ENCODE data around the gene CDCA8.

- no peak for TF ChIP-seq PHF20 (CRISPR knock-in tag; IDR thresholded peaks at IDR 0.05)
- no peak for TF ChIP-seq ZNF737 (CRISPR knock-in tag; IDR thresholded peaks at IDR 0.05; ENCODE audit: borderline replicate concordance)
- no peak for TF ChIP-seq ZNF317 (CRISPR knock-in tag; IDR thresholded peaks at IDR 0.05)
- no peak for TF ChIP-seq POLR2AphosphoS5 (IDR thresholded peaks at IDR 0.05; ENCODE audit: low read depth, low read length)
- TF ChIP-seq ZBTB7B (CRISPR knock-in tag; IDR thresholded peaks at IDR 0.05) = no peak
- TF ChIP-seq TIGD3 (CRISPR knock-in tag; IDR thresholded peaks at IDR 0.05; ENCODE audit: borderline replicate concordance) = no peak
- no peak for TF ChIP-seq NKX3-1 (CRISPR knock-in tag; IDR thresholded peaks at IDR 0.05)
- no peak for TF ChIP-seq FOXK2 (IDR thresholded peaks at IDR 0.05)
- TF ChIP-seq, protein P1, sequence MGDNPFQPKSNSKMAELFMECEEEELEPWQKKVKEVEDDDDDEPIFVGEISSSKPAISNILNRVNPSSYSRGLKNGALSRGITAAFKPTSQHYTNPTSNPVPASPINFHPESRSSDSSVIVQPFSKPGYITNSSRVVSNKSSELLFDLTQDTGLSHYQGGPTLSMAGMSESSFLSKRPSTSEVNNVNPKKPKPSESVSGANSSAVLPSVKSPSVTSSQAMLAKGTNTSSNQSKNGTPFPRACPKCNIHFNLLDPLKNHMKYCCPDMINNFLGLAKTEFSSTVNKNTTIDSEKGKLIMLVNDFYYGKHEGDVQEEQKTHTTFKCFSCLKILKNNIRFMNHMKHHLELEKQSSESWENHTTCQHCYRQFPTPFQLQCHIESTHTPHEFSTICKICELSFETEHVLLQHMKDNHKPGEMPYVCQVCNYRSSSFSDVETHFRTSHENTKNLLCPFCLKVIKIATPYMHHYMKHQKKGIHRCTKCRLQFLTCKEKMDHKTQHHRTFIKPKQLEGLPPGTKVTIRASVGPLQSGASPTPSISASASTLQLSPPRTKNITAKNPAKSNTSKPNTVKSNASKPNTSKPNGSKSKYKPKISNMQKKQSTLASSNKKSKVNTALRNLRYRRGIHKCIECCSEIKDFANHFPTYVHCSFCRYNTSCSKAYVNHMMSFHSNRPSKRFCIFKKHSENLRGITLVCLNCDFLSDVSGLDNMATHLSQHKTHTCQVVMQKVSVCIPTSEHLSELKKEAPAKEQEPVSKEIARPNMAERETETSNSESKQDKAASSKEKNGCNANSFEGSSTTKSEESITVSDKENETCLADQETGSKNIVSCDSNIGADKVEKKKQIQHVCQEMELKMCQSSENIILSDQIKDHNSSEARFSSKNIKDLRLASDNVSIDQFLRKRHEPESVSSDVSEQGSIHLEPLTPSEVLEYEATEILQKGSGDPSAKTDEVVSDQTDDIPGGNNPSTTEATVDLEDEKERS (CRISPR knock-in tag; IDR thresholded peaks at IDR 0.05) = no peak
- peak; percentile 19; the same call in 1 of the 2 replicates for TF ChIP-seq CTCF (CRISPR knock-in tag; IDR thresholded peaks at IDR 0.05)
- TF ChIP-seq ATF3 (CRISPR knock-in tag; IDR thresholded peaks at IDR 0.05) = no peak
- no peak for TF ChIP-seq ZNF850 (CRISPR knock-in tag; conservative IDR thresholded peaks at IDR 0.05)
- TF ChIP-seq SMARCE1 (IDR thresholded peaks at IDR 0.05; ENCODE audit: borderline replicate concordance) = no peak
- no peak for TF ChIP-seq FOXP1 (IDR thresholded peaks at IDR 0.05)
- no peak for TF ChIP-seq FOXP1 (CRISPR knock-in tag; IDR thresholded peaks at IDR 0.05)
These were observed 28.2 kb downstream of the CDCA8 start for GRCh38 chr1:37720231-37721130.

Data from HepG2 (cell line).